PC-9 (cell line): ENCODE data around the gene RETN.

Experiments used
- CTCF ChIP-seq: fragments of 200-600 bp; sonication (generic); conservative IDR thresholded peaks from 2 replicates; pipeline ENCODE4 v1.6.1; 2017; ENCODE audit warnings: mixed run types, antibody characterized with exemption, mild to moderate bottlenecking, moderate library complexity
- EZH2 ChIP-seq: fragments of 200-600 bp; sonication (generic); IDR thresholded peaks from 2 replicates; pipeline ENCODE4 v1.8.0; 2017; ENCODE audit warnings: antibody characterized with exemption, low read depth

- no peak for TF ChIP-seq CTCF
- TF ChIP-seq EZH2: no peak
These were observed 41.8 kb downstream of the RETN start for GRCh38 chr19:7710616-7711015.
